ENCODE measurements around the gene PHF21B.

DNA sequence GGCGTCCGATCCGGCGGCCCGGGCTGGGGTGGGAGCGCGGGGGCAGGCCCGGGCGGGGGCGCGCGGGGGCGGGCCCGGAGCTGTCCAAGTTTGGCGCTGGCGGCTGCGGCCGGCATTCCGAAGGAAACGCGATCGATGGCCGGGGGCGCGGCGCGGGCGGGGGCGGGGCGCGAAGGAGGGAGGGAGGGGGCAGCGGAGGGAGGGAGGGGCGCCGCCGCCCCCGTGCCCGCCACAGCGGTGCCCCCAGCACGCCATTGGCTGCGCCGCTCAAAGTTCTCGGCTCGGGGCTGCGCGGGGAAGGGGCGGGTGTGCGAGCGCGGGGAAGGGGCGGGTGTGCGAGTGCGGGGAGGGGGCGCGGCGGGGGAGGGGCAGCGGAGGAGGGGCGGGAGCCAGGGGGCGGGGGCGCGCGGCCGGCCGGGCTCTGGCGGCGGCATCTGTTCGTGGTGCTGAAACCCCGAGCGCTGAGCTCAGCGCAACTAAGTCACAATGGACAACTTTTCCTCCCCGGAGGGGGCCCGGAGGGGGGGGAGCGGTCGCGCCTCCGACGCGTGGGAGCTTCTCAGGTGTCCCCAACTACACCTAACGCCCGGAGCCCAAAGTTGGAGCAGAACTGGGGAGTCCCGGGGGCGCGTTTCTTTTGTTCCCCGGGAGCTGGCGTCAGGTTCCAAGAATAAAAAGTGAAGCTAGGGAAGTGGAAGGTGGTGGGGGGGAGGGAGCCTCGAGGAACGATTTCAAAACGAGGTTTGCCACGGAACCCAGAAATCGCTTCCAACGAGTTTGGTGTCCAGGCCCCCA lies 2.2 kb downstream of the PHF21B start:
- TF ChIP-seq, protein P1, sequence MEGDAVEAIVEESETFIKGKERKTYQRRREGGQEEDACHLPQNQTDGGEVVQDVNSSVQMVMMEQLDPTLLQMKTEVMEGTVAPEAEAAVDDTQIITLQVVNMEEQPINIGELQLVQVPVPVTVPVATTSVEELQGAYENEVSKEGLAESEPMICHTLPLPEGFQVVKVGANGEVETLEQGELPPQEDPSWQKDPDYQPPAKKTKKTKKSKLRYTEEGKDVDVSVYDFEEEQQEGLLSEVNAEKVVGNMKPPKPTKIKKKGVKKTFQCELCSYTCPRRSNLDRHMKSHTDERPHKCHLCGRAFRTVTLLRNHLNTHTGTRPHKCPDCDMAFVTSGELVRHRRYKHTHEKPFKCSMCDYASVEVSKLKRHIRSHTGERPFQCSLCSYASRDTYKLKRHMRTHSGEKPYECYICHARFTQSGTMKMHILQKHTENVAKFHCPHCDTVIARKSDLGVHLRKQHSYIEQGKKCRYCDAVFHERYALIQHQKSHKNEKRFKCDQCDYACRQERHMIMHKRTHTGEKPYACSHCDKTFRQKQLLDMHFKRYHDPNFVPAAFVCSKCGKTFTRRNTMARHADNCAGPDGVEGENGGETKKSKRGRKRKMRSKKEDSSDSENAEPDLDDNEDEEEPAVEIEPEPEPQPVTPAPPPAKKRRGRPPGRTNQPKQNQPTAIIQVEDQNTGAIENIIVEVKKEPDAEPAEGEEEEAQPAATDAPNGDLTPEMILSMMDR (IDR thresholded peaks at IDR 0.05) = no peak
- TF ChIP-seq POLR2A (IDR thresholded peaks at IDR 0.05) = no peak
